Ascending aorta (tissue), 2 donors: ENCODE measurements around the gene SNX33. TPM values are rescaled to one million over a fixed set of nuclear protein-coding genes. Genes with fewer than 3 reads are reported as not detected.
"Not testable (repeated sequence)": the region's sequence is repeated elsewhere in the genome, so short reads cannot be mapped to it uniquely, and the experiment has no call there.

Experiments used
- DNase-seq, 2 donors: peaks; one replicate each; pipeline ENCODE4 v3.0.0-alpha.2; 2019; ENCODE audit warnings: low spot score in 2 of 2
- H3K27ac ChIP-seq, 2 donors: fragments of 200-600 bp; sonication (generic); one replicate each; pipeline ENCODE4 v1.5.1; 2016 to 2017; ENCODE audit warnings: mild to moderate bottlenecking in 1 of 2
- H3K27me3 ChIP-seq: fragments of 200-600 bp; sonication (generic); one replicate; pipeline ENCODE4 v1.5.1; 2017
- H3K36me3 ChIP-seq, 2 donors: fragments of 200-600 bp; sonication (generic); one replicate each; pipeline ENCODE4 v1.5.1; 2016
- H3K4me1 ChIP-seq, 2 donors: fragments of 200-600 bp; sonication (generic); one replicate each; pipeline ENCODE4 v1.5.1; 2016 to 2017; ENCODE audit warnings: mild to moderate bottlenecking in 1 of 2
- H3K4me3 ChIP-seq, 2 donors: fragments of 200-600 bp; sonication (generic); one replicate each; pipeline ENCODE4 v1.5.1; 2016 to 2017; ENCODE audit warnings: mild to moderate bottlenecking in 1 of 2
- H3K9me3 ChIP-seq, 2 donors: fragments of 200-600 bp; sonication (generic); one replicate each; pipeline ENCODE4 v1.5.1; 2016
- CTCF ChIP-seq, 3 experiments: fragments of 200-600 bp in 2 of 3; fragments of 450-650 bp in 1 of 3; sonication (generic) in 2 of 3; IDR thresholded peaks; one replicate each; pipeline ENCODE4 v1.5.1; 2016 to 2019; ENCODE audit warnings: antibody characterized with exemption in 3 of 3, mild to moderate bottlenecking in 1 of 3, moderate library complexity in 1 of 3
- intact Hi-C: fragments of 100-400 bp; cut with DNase I; formaldehyde crosslinking; loops from one replicate; pipeline ENCODE4 v1.15.1; 2023
- total RNA-seq: library from RNA; depleted of rRNA; stranded (reverse); fragments of >200 nt; gene quantifications from one replicate; pipeline ENCODE4 v1.1.0, GENCODE V29; 2016

Gene SNX33
- total RNA-seq, 1 donor from 2014 or later = 53.5 TPM

- no peaks in the 10 kb centered on the region for H3K9me3 ChIP-seq
- peak overlapping the region; percentile 95 to 97 for H3K27ac ChIP-seq
- H3K36me3 ChIP-seq = peaks cover 50 to 51% of the 10 kb centered on the region in 2 donors
- DNase-seq = peak in 1 of 2 donors; percentile 81
- no peak for TF ChIP-seq CTCF (IDR thresholded peaks at IDR 0.05)
- H3K4me1 ChIP-seq = peaks cover 25 to 53% of the 10 kb centered on the region in 2 donors
- H3K4me3 ChIP-seq = peak overlapping the region in 1 of 2 donors; percentile 2
- H3K27me3 ChIP-seq = no peaks in the 10 kb centered on the region
- intact Hi-C loops = no loop called here
These were observed 28.1 kb downstream of the SNX33 start for GRCh38 chr15:75675579-75676404.

GRCh38 chr15:75676688-75677464 is 29.2 kb downstream of the SNX33 start:
- peaks cover 25 to 50% of the 10 kb centered on the region in 2 donors for H3K4me1 ChIP-seq
- DNase-seq = no peak
- no peak for TF ChIP-seq CTCF (IDR thresholded peaks at IDR 0.05)
- intact Hi-C loops = no loop called here
- H3K27ac ChIP-seq = peak overlapping the region; percentile 95 to 97
- H3K4me3 ChIP-seq = no peak overlapping the region
- no peaks in the 10 kb centered on the region for H3K9me3 ChIP-seq
- H3K36me3 ChIP-seq = peaks cover 61 to 62% of the 10 kb centered on the region in 2 donors
- no peaks in the 10 kb centered on the region for H3K27me3 ChIP-seq

GRCh38 chr15:75677465-75678323 is 30.0 kb downstream of the SNX33 start:
- H3K36me3 ChIP-seq = peaks cover 69 to 70% of the 10 kb centered on the region in 2 donors
- H3K27me3 ChIP-seq = no peaks in the 10 kb centered on the region
- H3K27ac ChIP-seq = peak overlapping the region; percentile 6 to 95
- no peaks in the 10 kb centered on the region for H3K9me3 ChIP-seq
- intact Hi-C loops = no loop called here
- TF ChIP-seq CTCF (IDR thresholded peaks at IDR 0.05) = no peak
- no peak for DNase-seq
- peaks cover 25 to 42% of the 10 kb centered on the region in 2 donors for H3K4me1 ChIP-seq
- H3K4me3 ChIP-seq = no peak overlapping the region

GRCh38 chr15:75678324-75678690 is 30.6 kb downstream of the SNX33 start:
- Histone ChIP-seq H3K36me3 (peaks cover 76 to 77% of the 10 kb centered on the region in 2 donors), H3K4me1 (peaks cover 20 to 36% of the 10 kb centered on the region in 2 donors)
- H3K4me3 ChIP-seq, H3K9me3 ChIP-seq, DNase-seq, H3K27ac ChIP-seq, H3K27me3 ChIP-seq, intact Hi-C loops: not testable (repeated sequence)

- Histone ChIP-seq H3K27ac (peak overlapping the region; percentile 21 to 23), H3K4me1 (peaks cover 4 to 20% of the 10 kb centered on the region in 2 donors), H3K36me3 (peaks cover 93 to 96% of the 10 kb centered on the region in 2 donors), H3K27me3 (no peaks in the 10 kb centered on the region), H3K4me3 (no peak overlapping the region), H3K9me3 (no peaks in the 10 kb centered on the region)
- no peak for TF ChIP-seq CTCF (IDR thresholded peaks at IDR 0.05)
- intact Hi-C loops = loop anchor here (5.0 kb wide), 1 partner anchor 103 kb away; the partner anchor contains the start of gene PTPN9
- DNase-seq = no peak
These were observed 32.5 kb downstream of the SNX33 start for GRCh38 chr15:75680007-75680789.
